ENCODE data around the gene BLOC1S2. TPM values are rescaled to one million over a fixed set of nuclear protein-coding genes. Genes with fewer than 3 reads are reported as not detected.

The BLOC1S2 gene

DNA sequence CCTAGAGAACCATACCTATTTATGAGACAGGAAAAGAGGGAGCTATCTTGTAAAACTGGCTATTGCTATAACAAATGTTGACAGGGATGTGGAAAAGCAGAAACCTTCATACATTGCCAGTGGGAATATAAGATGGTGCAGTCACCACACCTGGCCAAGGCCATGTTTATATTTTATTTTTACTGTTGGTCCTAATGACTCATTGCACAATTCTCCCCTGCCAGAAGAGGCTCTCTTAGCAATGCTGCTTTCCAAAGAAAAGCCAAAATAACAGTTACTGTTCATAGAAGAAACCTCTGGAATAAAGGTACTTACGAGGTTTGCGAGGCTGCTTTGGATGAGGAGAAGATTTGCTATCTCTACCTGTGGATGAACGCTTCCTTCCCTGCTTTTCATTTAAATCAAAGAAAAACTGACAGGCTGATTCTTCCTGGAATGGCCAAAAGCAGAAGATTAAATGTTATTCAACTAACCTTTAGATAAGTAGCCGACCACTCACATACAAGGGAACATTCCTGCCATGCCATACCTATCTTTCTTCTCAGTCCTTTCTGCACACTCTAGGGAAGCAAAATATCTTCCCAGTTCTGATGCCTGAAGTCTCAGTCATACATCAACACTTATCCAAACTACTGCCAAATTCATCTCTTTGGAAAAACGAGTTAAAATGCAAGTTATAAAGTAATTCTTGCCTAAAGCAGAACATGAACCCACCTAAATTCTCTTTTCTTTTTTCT, 40.8 kb downstream of the BLOC1S2 start:
- Histone ChIP-seq H3K4me1 (ENCODE audit: control insufficient read depth, insufficient read depth, low read length) (no peaks in the 10 kb centered on the region), H3K9ac (ENCODE audit: low read depth, low read length) (no peak overlapping the region), H3K9me3 (replicated peaks; ENCODE audit: low read length) (no peaks in the 10 kb centered on the region), H3K27me3 (ENCODE audit: control insufficient read depth, insufficient read depth, low read length) (no peaks in the 10 kb centered on the region), H3K4me3 (ENCODE audit: low read length) (no peak overlapping the region), H3K4me2 (ENCODE audit: low read length) (no peak overlapping the region), H3K36me3 (ENCODE audit: insufficient read depth, low read length) (peaks cover 57% of the 10 kb centered on the region)

DNA sequence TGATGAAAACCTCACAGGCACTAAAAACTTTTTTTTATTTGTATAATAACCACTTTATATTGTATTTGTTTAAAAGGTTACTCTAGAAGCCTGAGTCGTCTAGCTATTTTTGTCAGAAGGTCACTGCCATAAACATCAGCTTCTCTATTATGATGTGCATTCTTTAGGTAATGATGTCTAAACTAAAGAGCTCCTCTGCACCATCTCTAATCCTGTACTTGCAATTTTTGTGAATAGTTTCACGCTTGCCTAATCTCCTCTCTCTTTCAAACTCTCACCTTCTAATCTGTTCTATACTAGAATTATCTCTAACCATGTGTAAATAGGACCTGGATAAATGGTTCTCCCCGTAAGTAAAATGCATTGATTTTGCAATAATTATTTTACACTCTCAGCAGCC, 46.6 kb downstream of the BLOC1S2 start:
- peaks cover 35% of the 10 kb centered on the region for H3K36me3 ChIP-seq (ENCODE audit: insufficient read depth, low read length)
- H3K27me3 ChIP-seq (ENCODE audit: control insufficient read depth, insufficient read depth, low read length) = no peaks in the 10 kb centered on the region
- no peak overlapping the region for H3K9ac ChIP-seq (ENCODE audit: low read depth, low read length)
- no peaks in the 10 kb centered on the region for H3K9me3 ChIP-seq (replicated peaks; ENCODE audit: low read length)
- H3K4me2 ChIP-seq (ENCODE audit: low read length) = no peak overlapping the region
- H3K4me3 ChIP-seq (ENCODE audit: low read length) = no peak overlapping the region
- H3K4me1 ChIP-seq (ENCODE audit: control insufficient read depth, insufficient read depth, low read length) = no peaks in the 10 kb centered on the region

DNA sequence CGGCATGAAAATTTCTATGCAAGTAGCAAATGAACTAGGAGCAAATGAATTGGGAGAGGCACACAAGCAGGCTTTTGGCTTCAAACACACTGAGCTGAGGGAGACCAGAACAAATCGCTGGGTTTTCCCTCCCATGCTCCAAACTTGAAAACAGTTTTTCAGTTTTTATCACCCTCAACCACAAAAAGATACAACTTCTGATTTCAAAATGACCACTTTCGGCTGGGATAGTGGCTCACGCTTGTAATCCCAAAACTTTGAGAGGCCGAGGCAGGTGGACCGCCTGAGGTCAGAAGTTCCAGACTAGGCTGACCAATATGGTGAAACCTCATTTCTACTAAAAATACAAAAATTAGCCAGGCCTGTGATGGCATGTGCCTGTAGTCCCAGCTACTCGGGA, 48.1 kb downstream of the BLOC1S2 start:
- Histone ChIP-seq H3K4me1 (ENCODE audit: control insufficient read depth, insufficient read depth, low read length) (no peaks in the 10 kb centered on the region), H3K27me3 (ENCODE audit: control insufficient read depth, insufficient read depth, low read length) (no peaks in the 10 kb centered on the region), H3K9me3 (replicated peaks; ENCODE audit: low read length) (no peaks in the 10 kb centered on the region), H3K4me2 (ENCODE audit: low read length) (no peak overlapping the region), H3K4me3 (ENCODE audit: low read length) (no peak overlapping the region), H3K9ac (ENCODE audit: low read depth, low read length) (no peak overlapping the region), H3K36me3 (ENCODE audit: insufficient read depth, low read length) (peaks cover 35% of the 10 kb centered on the region)

DNA sequence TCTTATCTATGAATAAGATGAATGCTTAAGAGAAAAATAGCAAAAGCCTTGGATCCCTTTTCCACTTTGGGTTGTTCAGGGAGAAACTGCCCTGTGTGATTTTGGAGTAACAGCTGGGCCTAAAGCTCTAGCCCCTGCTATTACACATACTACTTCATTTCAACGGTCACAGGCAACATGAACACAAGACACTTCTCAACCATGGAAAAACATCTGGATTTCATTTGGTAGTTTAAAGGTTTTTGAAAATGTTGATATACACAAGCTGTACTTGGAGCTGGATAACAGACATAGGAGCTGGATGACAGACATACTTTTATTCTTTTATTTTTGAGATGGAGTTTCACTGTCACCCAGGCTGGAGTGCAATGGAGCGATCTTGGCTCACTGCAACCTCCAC, 54.4 kb downstream of the BLOC1S2 start:
- no peak overlapping the region for H3K4me3 ChIP-seq (ENCODE audit: low read length)
- no peaks in the 10 kb centered on the region for H3K9me3 ChIP-seq (replicated peaks; ENCODE audit: low read length)
- H3K36me3 ChIP-seq (ENCODE audit: insufficient read depth, low read length) = peaks cover 19% of the 10 kb centered on the region
- peaks cover 14% of the 10 kb centered on the region for H3K4me1 ChIP-seq (ENCODE audit: control insufficient read depth, insufficient read depth, low read length)
- no peak overlapping the region for H3K4me2 ChIP-seq (ENCODE audit: low read length)
- H3K27me3 ChIP-seq (ENCODE audit: control insufficient read depth, insufficient read depth, low read length) = no peaks in the 10 kb centered on the region
- H3K9ac ChIP-seq (ENCODE audit: low read depth, low read length) = no peak overlapping the region

DNA sequence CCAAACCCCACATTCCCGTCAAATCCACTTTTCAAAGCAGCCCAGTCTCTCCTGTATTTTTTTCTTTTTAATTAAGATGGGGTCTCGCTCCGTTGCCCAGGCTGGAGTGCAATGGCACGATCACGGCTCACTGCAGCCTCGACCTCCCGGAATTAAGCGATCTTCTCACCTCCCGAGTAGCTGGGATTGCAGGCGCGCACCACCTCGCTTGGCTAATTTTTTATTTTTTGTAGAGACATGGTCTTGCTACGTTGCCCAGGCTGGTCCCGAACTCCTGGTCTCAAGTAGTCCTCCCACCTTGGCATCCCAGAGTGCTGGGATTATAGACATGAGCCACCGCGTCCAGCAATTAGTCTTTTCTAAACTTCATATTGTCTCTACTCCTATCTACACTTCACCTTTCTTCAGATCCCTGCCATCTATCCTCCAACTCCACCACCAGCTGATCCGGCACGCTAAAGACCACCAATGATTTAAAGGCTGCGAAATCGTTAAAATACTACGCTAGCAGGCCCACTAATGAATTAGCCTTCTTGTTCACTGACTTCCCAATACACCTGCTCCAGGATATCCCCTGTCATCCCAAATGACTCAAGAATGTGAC, 56.6 kb downstream of the BLOC1S2 start:
- peaks cover 18% of the 10 kb centered on the region for H3K36me3 ChIP-seq (ENCODE audit: insufficient read depth, low read length)
- H3K4me1 ChIP-seq (ENCODE audit: control insufficient read depth, insufficient read depth, low read length) = peaks cover 14% of the 10 kb centered on the region
- H3K9ac ChIP-seq (ENCODE audit: low read depth, low read length) = peak overlapping the region; percentile 92

DNA sequence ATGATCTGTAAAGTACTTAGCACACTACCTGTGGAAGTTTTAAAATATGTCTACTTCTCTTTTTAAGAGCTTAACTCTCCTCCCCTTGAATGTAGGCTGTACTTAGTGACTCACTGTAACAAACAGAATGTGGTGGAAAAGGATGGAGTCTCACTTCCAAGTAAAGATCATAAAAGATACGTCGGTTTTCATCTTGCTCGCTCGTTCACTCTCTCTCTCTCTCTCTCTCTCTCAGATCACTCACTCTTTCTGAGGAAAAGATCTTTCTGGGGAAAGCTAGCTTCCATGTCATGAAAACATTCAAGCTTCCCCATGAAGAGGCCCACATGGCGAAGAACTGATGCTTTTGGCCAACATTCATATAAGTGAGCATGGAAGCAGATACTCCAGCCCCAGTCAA, 62.6 kb downstream of the BLOC1S2 start:
- H3K9me3 ChIP-seq (replicated peaks; ENCODE audit: low read length) = no peaks in the 10 kb centered on the region
- no peaks in the 10 kb centered on the region for H3K27me3 ChIP-seq (ENCODE audit: control insufficient read depth, insufficient read depth, low read length)
- H3K4me3 ChIP-seq (ENCODE audit: low read length) = no peak overlapping the region
- peaks cover 40% of the 10 kb centered on the region for H3K36me3 ChIP-seq (ENCODE audit: insufficient read depth, low read length)
- H3K9ac ChIP-seq (ENCODE audit: low read depth, low read length) = no peak overlapping the region
- H3K4me2 ChIP-seq (ENCODE audit: low read length) = no peak overlapping the region
- peaks cover 7% of the 10 kb centered on the region for H3K4me1 ChIP-seq (ENCODE audit: control insufficient read depth, insufficient read depth, low read length)

More for the DNA sequence above, 56.6 kb downstream of the BLOC1S2 start:
- H3K9me3 ChIP-seq (replicated peaks; ENCODE audit: low read length) = no peaks in the 10 kb centered on the region
- H3K4me2 ChIP-seq (ENCODE audit: low read length) = peak overlapping the region; percentile 91
- H3K4me3 ChIP-seq (ENCODE audit: low read length) = peak overlapping the region; percentile 84
- H3K27me3 ChIP-seq (ENCODE audit: control insufficient read depth, insufficient read depth, low read length) = no peaks in the 10 kb centered on the region

Small RNA genes within 50 kb of the gene (small RNA-seq; reads per million reads assigned to genes)
- not detected for gene RNU6-422P
- 93.9 reads per million, percentile 97 among the genes with 10 or more reads in this experiment for gene SNORA12

Measured in skeletal muscle satellite cell (primary cell).